H1 (cell line): ENCODE data around the gene MCF2L2. TPM values are rescaled to one million over a fixed set of nuclear protein-coding genes. Genes with fewer than 3 reads are reported as not detected.

ENCODE experiments used
- polyA plus RNA-seq, 7 experiments: library from polyadenylated mRNA; depleted of rRNA in 3 of 7; stranded (reverse) in 5 of 7; unstranded in 2 of 7; fragments of >200 nt in 5 of 7; fragments of 200-250 nt in 2 of 7; gene quantifications; 1 replicate in 5 of 7; 2 replicates in 1 of 7; 4 replicates in 1 of 7; pipeline versions ENCODE4 v1.2.1 to v1.2.3, GENCODE V29; 2011 to 2013; ENCODE audit warnings: missing spikeins in 2 of 7, mixed read lengths in 2 of 7
- total RNA-seq: library from RNA; stranded (reverse); fragmentation: NEBNext Ultra II Directional; extraction: Animal tissue kit (Norgen Biotek cat#: 25700); gene quantifications from 2 replicates; pipeline ENCODE4 v1.2.1, GENCODE V29; 2021
- TF ChIP-seq, protein P1 (sequence below): fragments of 300-600 bp; sonication (generic); IDR thresholded peaks from 2 replicates; pipeline ENCODE4 v1.7.1; 2012; ENCODE audit warnings: low read length, moderate library complexity, mild to moderate bottlenecking, inconsistent platforms; ENCODE audit not compliant: insufficient replicate concordance

MCF2L2 gene
- total and polyA plus RNA-seq, 2 of the 8 experiments (the other 6 are each of a cell fraction or from before 2014, with no cell fraction given), result 4.1 to 13.7 TPM

DNA sequence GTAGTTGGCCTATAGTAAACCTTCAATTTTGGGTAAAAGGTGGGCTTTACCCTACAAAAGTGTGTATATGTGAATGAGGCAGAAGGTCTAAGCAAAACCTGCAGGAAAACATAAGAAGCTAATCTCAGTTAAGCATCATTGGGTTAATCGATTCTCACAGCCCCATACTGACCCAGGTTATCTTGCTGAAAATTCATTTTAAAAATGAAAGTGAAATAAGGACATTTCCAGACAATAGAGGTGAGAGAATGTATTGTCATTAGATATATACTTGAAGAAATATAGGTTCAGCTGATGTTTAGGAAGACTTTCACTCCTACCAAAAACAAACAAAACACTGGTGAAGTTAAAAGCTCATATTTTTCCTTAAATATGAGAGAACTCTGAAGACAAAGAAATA is 85.6 kb downstream of the MCF2L2 start (continued):
- TF ChIP-seq, protein P1, sequence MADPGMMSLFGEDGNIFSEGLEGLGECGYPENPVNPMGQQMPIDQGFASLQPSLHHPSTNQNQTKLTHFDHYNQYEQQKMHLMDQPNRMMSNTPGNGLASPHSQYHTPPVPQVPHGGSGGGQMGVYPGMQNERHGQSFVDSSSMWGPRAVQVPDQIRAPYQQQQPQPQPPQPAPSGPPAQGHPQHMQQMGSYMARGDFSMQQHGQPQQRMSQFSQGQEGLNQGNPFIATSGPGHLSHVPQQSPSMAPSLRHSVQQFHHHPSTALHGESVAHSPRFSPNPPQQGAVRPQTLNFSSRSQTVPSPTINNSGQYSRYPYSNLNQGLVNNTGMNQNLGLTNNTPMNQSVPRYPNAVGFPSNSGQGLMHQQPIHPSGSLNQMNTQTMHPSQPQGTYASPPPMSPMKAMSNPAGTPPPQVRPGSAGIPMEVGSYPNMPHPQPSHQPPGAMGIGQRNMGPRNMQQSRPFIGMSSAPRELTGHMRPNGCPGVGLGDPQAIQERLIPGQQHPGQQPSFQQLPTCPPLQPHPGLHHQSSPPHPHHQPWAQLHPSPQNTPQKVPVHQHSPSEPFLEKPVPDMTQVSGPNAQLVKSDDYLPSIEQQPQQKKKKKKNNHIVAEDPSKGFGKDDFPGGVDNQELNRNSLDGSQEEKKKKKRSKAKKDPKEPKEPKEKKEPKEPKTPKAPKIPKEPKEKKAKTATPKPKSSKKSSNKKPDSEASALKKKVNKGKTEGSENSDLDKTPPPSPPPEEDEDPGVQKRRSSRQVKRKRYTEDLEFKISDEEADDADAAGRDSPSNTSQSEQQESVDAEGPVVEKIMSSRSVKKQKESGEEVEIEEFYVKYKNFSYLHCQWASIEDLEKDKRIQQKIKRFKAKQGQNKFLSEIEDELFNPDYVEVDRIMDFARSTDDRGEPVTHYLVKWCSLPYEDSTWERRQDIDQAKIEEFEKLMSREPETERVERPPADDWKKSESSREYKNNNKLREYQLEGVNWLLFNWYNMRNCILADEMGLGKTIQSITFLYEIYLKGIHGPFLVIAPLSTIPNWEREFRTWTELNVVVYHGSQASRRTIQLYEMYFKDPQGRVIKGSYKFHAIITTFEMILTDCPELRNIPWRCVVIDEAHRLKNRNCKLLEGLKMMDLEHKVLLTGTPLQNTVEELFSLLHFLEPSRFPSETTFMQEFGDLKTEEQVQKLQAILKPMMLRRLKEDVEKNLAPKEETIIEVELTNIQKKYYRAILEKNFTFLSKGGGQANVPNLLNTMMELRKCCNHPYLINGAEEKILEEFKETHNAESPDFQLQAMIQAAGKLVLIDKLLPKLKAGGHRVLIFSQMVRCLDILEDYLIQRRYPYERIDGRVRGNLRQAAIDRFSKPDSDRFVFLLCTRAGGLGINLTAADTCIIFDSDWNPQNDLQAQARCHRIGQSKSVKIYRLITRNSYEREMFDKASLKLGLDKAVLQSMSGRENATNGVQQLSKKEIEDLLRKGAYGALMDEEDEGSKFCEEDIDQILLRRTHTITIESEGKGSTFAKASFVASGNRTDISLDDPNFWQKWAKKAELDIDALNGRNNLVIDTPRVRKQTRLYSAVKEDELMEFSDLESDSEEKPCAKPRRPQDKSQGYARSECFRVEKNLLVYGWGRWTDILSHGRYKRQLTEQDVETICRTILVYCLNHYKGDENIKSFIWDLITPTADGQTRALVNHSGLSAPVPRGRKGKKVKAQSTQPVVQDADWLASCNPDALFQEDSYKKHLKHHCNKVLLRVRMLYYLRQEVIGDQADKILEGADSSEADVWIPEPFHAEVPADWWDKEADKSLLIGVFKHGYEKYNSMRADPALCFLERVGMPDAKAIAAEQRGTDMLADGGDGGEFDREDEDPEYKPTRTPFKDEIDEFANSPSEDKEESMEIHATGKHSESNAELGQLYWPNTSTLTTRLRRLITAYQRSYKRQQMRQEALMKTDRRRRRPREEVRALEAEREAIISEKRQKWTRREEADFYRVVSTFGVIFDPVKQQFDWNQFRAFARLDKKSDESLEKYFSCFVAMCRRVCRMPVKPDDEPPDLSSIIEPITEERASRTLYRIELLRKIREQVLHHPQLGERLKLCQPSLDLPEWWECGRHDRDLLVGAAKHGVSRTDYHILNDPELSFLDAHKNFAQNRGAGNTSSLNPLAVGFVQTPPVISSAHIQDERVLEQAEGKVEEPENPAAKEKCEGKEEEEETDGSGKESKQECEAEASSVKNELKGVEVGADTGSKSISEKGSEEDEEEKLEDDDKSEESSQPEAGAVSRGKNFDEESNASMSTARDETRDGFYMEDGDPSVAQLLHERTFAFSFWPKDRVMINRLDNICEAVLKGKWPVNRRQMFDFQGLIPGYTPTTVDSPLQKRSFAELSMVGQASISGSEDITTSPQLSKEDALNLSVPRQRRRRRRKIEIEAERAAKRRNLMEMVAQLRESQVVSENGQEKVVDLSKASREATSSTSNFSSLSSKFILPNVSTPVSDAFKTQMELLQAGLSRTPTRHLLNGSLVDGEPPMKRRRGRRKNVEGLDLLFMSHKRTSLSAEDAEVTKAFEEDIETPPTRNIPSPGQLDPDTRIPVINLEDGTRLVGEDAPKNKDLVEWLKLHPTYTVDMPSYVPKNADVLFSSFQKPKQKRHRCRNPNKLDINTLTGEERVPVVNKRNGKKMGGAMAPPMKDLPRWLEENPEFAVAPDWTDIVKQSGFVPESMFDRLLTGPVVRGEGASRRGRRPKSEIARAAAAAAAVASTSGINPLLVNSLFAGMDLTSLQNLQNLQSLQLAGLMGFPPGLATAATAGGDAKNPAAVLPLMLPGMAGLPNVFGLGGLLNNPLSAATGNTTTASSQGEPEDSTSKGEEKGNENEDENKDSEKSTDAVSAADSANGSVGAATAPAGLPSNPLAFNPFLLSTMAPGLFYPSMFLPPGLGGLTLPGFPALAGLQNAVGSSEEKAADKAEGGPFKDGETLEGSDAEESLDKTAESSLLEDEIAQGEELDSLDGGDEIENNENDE, result no peak
- TF ChIP-seq, all 59 proteins: peak for 0
